Natural killer cell (primary cell): ENCODE measurements around the gene METTL16. TPM values are rescaled to one million over a fixed set of nuclear protein-coding genes. Genes with fewer than 3 reads are reported as not detected.

Experiments used
- ATAC-seq, 3 donors: fragments of 150-1000 bp in 2 of 3; fragments of 200-7000 bp in 1 of 3; cut with Tn5 transposase; 1 replicate in 1 of 3; 2 replicates in 2 of 3; pipeline ENCODE4 v1.10.0; 2021; ENCODE audit warnings: mild to moderate bottlenecking in 2 of 3, moderate library complexity in 2 of 3
- DNase-seq, 2 donors: peaks; one replicate each; pipeline versions ENCODE4 v3.0.0 to v3.0.0-alpha.2; 2013 to 2021; ENCODE audit warnings: mixed read lengths in 1 of 2
- H3K27ac ChIP-seq: one replicate; pipeline ENCODE4 v1.5.1; 2013; ENCODE audit warnings: mild to moderate bottlenecking, low read length
- H3K27me3 ChIP-seq: one replicate; pipeline ENCODE4 v1.6.1; 2013; ENCODE audit warnings: low read length; ENCODE audit not compliant: control insufficient read depth, insufficient read depth
- H3K36me3 ChIP-seq: one replicate; pipeline ENCODE4 v1.6.1; 2013; ENCODE audit warnings: low read length; ENCODE audit not compliant: control insufficient read depth, insufficient read depth
- H3K4me1 ChIP-seq: one replicate; pipeline ENCODE4 v1.6.1; 2013; ENCODE audit warnings: low read length; ENCODE audit not compliant: control insufficient read depth, insufficient read depth
- H3K4me3 ChIP-seq: one replicate; pipeline ENCODE4 v1.5.1; 2013; ENCODE audit warnings: low read length
- H3K9me3 ChIP-seq: one replicate; pipeline ENCODE4 v1.6.1; 2013; ENCODE audit warnings: low read length; ENCODE audit not compliant: control insufficient read depth, insufficient read depth
- H3K27ac Mint-ChIP-seq, 2 donors: one replicate each; pipeline ENCODE4 v1.8.0; 2022; ENCODE audit warnings: mild to moderate bottlenecking in 2 of 2, mixed read lengths in 2 of 2, moderate library complexity in 1 of 2
- H3K27me3 Mint-ChIP-seq, 2 donors: one replicate each; pipeline ENCODE4 v1.8.0; 2022; ENCODE audit warnings: low read depth in 2 of 2, mixed read lengths in 2 of 2
- H3K36me3 Mint-ChIP-seq: one replicate; pipeline ENCODE4 v1.8.0; 2022; ENCODE audit warnings: mixed read lengths
- H3K4me1 Mint-ChIP-seq, 2 donors: one replicate each; pipeline ENCODE4 v1.8.0; 2022; ENCODE audit warnings: mixed read lengths in 2 of 2
- H3K4me3 Mint-ChIP-seq: one replicate; pipeline ENCODE4 v1.8.0; 2022; ENCODE audit warnings: mild to moderate bottlenecking, moderate library complexity, mixed read lengths
- H3K9me3 Mint-ChIP-seq, 2 donors: one replicate each; pipeline ENCODE4 v1.8.0; 2022; ENCODE audit warnings: mixed read lengths in 2 of 2
- WGBS: methylation state at CpG from one replicate; pipeline ENCODE4 v1.1.7; 2013; ENCODE audit warnings: missing lambda C conversion rate; ENCODE audit not compliant: insufficient coverage; 5-methylcytosine and 5-hydroxymethylcytosine counted together
- intact Hi-C: fragments of 100-400 bp; cut with micrococcal nuclease; formaldehyde crosslinking; loops from one replicate; pipeline ENCODE4 v1.14.2; 2022
- total RNA-seq, 4 donors: library from RNA; stranded (reverse); fragments of 120-200 nt in 1 of 4; gene quantifications; one replicate each; pipeline versions ENCODE4 v1.2.3 to v1.2.4, GENCODE V29; 2013 to 2022
- TF ChIP-seq, protein P1 (sequence below): fragments of 200-600 bp; IDR thresholded peaks from one replicate; pipeline ENCODE4 v1.8.0; 2022; ENCODE audit warnings: antibody characterized with exemption

METTL16 gene
- total RNA-seq, 3 donors from 2014 or later (not counting 1 experiment from before 2014, with no cell fraction given), result 27.9 to 36.9 (median 32.0) TPM

DNA sequence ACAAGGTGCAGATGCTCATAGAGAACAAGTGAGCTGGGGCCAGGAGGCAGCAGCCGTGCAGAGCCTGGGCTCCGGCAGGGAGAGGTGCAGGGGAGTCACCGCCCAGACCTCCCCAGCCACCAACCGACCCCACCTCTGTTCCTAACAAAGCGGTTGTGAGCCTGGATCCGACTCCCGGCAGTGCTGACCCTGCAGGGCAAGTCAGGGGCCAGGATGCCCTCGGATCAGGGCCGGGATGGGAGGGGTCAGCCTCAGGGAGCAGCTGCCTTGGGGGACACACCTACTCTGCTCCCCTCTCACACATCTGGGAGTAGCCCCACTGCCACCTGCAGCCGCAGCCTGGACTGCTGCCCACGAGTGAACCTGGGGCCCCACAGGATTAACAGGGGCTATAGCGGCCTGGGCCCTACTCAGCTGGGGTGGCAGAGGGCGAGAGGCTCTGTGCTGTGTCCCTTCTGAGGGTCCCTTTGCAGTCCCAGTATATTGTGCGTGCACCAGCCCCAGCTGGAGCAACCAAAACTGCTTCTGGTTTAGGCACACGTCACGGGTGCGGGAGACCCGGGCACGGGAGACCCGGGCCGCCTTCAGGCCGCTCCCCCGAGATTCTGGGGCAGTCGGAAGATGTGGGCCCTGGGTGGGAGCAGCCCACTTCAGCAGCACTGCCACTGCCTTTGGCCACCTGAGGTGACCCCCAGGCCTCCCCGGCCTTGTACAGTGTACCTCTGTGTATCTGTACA, 132.0 kb downstream of the METTL16 start:
- Histone ChIP-seq H3K27ac (no peak overlapping the region), H3K4me3 (no peak overlapping the region), H3K4me1 (peaks cover 11% of the 10 kb centered on the region), H3K27me3 (no peaks in the 10 kb centered on the region), H3K36me3 (peaks cover 18% of the 10 kb centered on the region), H3K9me3 (no peaks in the 10 kb centered on the region)
- TF ChIP-seq, protein P1, sequence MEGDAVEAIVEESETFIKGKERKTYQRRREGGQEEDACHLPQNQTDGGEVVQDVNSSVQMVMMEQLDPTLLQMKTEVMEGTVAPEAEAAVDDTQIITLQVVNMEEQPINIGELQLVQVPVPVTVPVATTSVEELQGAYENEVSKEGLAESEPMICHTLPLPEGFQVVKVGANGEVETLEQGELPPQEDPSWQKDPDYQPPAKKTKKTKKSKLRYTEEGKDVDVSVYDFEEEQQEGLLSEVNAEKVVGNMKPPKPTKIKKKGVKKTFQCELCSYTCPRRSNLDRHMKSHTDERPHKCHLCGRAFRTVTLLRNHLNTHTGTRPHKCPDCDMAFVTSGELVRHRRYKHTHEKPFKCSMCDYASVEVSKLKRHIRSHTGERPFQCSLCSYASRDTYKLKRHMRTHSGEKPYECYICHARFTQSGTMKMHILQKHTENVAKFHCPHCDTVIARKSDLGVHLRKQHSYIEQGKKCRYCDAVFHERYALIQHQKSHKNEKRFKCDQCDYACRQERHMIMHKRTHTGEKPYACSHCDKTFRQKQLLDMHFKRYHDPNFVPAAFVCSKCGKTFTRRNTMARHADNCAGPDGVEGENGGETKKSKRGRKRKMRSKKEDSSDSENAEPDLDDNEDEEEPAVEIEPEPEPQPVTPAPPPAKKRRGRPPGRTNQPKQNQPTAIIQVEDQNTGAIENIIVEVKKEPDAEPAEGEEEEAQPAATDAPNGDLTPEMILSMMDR, result no peak
- no peaks in the 10 kb centered on the region for H3K9me3 Mint-ChIP-seq
- DNase-seq, result no peak
- no peaks in the 10 kb centered on the region for H3K36me3 Mint-ChIP-seq
- H3K27me3 Mint-ChIP-seq, result no peaks in the 10 kb centered on the region
- no peaks in the 10 kb centered on the region for H3K4me1 Mint-ChIP-seq
- H3K27ac Mint-ChIP-seq, result no peak overlapping the region
- H3K4me3 Mint-ChIP-seq, result no peak overlapping the region
- WGBS, result 95% methylated on average over 25 of the region's 25 CpGs
- ATAC-seq, result no peak
- intact Hi-C loops, result no loop called here

DNA sequence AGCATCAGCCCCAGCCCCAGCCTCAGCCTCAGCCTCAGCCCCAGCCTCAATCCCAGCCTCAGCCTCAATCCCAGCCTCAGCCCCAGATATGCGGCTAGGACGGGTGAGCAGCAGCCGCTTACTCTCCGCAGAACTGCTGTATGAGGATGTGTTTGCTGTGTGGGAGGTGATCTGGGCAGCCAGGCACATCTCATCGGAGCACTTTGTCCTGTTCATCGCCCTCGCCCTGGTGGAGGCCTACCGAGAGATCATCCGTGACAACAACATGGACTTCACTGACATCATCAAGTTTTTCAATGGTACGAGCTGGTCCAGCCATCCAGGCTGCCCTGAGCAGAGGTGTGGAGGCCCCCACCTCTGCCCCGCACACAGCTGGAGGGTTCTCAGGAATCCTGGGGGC, 132.8 kb downstream of the METTL16 start:
- Mint-ChIP-seq H3K4me1 (no peaks in the 10 kb centered on the region), H3K4me3 (no peak overlapping the region), H3K27me3 (no peaks in the 10 kb centered on the region), H3K27ac (no peak overlapping the region), H3K9me3 (no peaks in the 10 kb centered on the region), H3K36me3 (no peaks in the 10 kb centered on the region)
- H3K27ac ChIP-seq, result no peak overlapping the region
- DNase-seq, result no peak
- 94% methylated on average over 11 of the region's 11 CpGs for WGBS
- H3K4me1 ChIP-seq, result peaks cover 11% of the 10 kb centered on the region
- intact Hi-C loops, result no loop called here
- ATAC-seq, result no peak
- H3K4me3 ChIP-seq, result no peak overlapping the region
- TF ChIP-seq, protein P1, result no peak
- no peaks in the 10 kb centered on the region for H3K9me3 ChIP-seq
- no peaks in the 10 kb centered on the region for H3K27me3 ChIP-seq
- H3K36me3 ChIP-seq, result peaks cover 18% of the 10 kb centered on the region

DNA sequence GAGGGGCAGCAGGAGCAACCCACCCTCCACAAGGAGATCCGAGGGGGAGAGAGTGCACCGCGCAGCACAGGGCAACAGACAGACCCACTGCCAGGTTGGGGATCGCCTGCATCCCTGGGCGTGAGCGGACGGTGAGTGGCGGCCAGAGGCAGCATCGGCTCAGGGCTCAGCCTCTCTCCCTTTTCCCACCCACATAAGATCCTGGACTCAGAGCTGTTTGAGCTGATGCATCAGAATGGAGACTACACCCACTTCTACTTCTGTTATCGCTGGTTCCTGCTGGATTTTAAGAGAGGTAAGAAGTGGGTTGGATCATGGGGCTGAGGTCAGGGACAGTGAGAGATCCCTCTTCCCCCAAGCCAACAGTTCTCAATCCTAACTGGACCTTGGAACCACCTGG, 134.0 kb downstream of the METTL16 start:
- Mint-ChIP-seq H3K36me3 (no peaks in the 10 kb centered on the region), H3K27me3 (no peaks in the 10 kb centered on the region), H3K4me1 (no peaks in the 10 kb centered on the region), H3K27ac (peak overlapping the region in 1 of 2 donors; percentile 26), H3K4me3 (no peak overlapping the region), H3K9me3 (no peaks in the 10 kb centered on the region)
- ATAC-seq (no peak), DNase-seq (no peak)
- intact Hi-C loops, result no loop called here
- no peaks in the 10 kb centered on the region for H3K9me3 ChIP-seq
- WGBS, result 97% methylated on average over 9 of the region's 10 CpGs
- peaks cover 18% of the 10 kb centered on the region for H3K36me3 ChIP-seq
- H3K4me1 ChIP-seq, result peaks cover 4% of the 10 kb centered on the region
- TF ChIP-seq, protein P1, result no peak
- H3K27me3 ChIP-seq, result no peaks in the 10 kb centered on the region
- no peak overlapping the region for H3K27ac ChIP-seq
- H3K4me3 ChIP-seq, result no peak overlapping the region

DNA sequence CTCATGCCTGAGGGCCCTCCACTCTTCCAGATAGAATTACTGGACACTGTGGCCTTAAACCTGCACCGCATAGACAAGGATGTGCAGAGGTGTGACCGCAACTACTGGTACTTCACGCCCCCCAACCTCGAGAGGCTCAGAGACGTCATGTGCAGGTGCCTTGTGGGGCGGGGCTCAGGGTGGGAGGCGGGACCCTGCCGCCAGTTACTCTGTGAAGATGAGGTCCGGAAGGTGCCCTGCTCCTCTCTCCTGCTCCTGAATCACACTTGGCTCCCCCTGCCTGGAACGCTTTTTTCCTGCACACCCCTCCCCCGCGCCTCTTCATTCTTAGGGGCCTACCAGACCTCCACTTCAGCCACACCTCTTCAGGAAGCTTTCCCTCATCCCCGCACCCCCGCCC, 135.6 kb downstream of the METTL16 start:
- no peak for DNase-seq

More for the DNA sequence above, 135.6 kb downstream of the METTL16 start:
- no peaks in the 10 kb centered on the region for H3K4me1 Mint-ChIP-seq
- H3K27ac Mint-ChIP-seq, result no peak overlapping the region
- H3K27me3 Mint-ChIP-seq, result no peaks in the 10 kb centered on the region
- TF ChIP-seq, protein P1, result no peak
- H3K27me3 ChIP-seq, result no peaks in the 10 kb centered on the region
- H3K4me1 ChIP-seq, result no peaks in the 10 kb centered on the region
- no peaks in the 10 kb centered on the region for H3K9me3 Mint-ChIP-seq
- H3K4me3 ChIP-seq, result no peak overlapping the region
- no peak overlapping the region for H3K4me3 Mint-ChIP-seq
- no peaks in the 10 kb centered on the region for H3K36me3 Mint-ChIP-seq
- intact Hi-C loops, result no loop called here
- ATAC-seq, result no peak
- no peak overlapping the region for H3K27ac ChIP-seq
- peaks cover 18% of the 10 kb centered on the region for H3K36me3 ChIP-seq
- WGBS, result 93% methylated on average over 14 of the region's 14 CpGs
- H3K9me3 ChIP-seq, result no peaks in the 10 kb centered on the region
